Stimulated activated CD8-positive, alpha-beta memory T cell treated with anti-CD3 and anti-CD28 coated beads, Interleukin-12 subunit alpha, Interleukin-12 subunit beta, amount 100 ng/mL, for 24 hours (primary cell): ENCODE measurements around the gene SPINT2.

Experiments
- DNase-seq: peaks from one replicate; pipeline ENCODE4 v3.0.0-alpha.2; 2020; ENCODE audit errors: extremely low read depth

The SPINT2 gene

GRCh38 chr19:38267761-38268483 is 3.5 kb downstream of the SPINT2 start:
- DNase-seq = no peak

DNA sequence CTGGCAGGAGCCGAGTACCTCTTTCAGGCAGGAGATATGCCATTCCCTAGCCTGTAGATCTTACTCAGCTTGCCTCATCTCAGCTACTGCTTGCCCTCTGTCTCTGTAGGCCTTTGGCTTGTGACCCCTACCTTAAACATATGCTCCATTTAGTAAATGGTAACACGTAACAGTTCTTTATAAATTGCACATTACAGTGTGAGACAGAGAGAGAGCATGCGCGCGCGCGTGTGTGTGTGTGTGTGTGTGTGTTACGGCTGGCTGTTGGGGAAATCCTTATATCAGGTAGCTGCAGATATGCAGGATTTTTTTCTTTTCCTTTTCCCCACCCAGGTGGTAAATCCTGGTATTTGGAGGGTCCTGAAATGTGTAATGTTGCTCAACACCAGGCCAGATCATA is 4.2 kb downstream of the SPINT2 start:
- DNase-seq = no peak

DNA sequence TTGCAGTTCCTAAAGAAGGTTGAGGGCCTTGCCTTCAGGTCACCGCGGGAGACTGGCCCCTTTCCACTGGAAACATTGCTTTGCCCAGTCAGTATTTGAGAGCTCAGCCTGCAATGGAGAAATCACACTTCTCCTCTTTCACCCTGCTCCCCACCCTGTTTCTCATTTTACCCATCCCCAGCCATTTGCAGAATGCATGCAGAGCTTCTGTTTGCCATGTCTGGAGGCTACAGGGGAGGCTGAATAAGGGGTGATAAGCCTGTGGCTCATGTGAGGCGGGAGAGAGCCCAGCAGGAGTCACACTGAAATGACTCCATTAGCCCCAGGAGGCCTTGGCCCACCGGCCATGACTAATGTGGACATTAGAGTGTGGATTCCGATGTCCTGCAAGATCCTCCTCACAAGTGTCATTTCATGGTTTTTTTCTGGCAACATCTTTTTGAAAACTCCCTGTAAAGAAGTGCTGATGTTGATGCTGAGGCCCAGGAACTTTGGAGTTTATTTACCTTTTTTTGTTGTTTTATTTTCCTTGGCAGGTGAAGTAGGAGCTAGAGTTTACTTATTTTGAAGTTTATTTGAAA is 6.3 kb downstream of the SPINT2 start:
- no peak for DNase-seq

DNA sequence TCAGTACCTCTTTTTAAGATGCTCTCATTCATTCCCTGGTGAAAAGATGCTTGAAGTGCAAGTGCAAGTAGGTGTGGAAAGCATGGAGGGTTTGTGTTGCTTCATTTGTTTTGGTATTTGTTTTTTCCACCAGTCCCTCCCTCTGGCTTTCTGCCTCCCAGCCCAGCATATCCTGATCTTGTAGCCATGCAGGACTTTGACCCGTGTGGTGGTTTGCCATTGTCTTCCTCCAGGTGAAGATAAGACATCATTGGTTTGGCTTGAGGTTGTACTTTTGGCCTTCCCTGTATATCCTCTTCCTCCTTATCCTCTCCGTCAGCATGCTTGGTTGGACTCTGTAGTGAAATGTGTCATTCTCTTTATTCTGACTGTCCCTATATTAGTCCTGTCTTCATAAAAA is 9.1 kb downstream of the SPINT2 start:
- DNase-seq = no peak

- DNase-seq = no peak
Observed at GRCh38 chr19:38274739-38275138, 10.4 kb downstream of the SPINT2 start.

GRCh38 chr19:38276942-38277517 is 12.7 kb downstream of the SPINT2 start:
- DNase-seq = no peak

DNA sequence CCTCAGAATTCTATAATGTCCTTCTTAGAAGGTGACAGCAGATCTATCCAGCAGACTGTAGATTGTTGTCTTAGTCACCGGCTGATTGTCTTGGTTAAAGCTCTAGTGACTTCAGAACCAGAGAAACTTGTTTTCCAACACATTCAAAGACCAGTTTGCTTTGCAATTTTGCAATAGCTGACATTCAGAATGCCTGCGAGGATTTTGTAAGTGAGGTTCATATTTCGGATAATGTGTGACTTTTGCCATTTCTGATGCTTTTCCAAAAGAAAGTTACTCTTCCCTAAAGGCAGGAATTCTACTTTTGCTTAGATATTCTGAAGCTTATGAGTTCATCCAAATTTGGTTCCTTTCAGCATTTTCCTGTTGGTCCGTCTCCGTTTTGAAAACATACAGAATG is 13.2 kb downstream of the SPINT2 start:
- no peak for DNase-seq

GRCh38 chr19:38277969-38278680 is 13.8 kb downstream of the SPINT2 start:
- no peak for DNase-seq

DNA sequence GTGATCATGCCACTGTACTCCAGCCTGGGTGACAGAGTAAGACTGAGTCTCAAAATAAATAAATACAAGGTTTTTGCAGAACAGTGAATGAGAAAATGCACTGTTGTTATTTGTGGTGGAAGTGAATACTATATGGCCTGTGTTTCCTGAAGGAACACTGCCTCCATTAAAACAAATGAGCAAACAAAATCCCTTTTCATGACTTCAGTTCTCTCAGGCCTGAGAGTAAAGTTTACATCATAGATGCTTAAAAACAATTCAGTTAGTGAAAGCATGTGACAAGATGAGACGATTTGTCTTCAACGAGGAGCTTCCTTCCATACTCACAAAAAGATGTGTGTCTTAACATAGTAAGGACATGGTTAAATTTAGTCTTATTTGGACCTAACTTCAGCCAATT is 14.4 kb downstream of the SPINT2 start:
- no peak for DNase-seq

DNA sequence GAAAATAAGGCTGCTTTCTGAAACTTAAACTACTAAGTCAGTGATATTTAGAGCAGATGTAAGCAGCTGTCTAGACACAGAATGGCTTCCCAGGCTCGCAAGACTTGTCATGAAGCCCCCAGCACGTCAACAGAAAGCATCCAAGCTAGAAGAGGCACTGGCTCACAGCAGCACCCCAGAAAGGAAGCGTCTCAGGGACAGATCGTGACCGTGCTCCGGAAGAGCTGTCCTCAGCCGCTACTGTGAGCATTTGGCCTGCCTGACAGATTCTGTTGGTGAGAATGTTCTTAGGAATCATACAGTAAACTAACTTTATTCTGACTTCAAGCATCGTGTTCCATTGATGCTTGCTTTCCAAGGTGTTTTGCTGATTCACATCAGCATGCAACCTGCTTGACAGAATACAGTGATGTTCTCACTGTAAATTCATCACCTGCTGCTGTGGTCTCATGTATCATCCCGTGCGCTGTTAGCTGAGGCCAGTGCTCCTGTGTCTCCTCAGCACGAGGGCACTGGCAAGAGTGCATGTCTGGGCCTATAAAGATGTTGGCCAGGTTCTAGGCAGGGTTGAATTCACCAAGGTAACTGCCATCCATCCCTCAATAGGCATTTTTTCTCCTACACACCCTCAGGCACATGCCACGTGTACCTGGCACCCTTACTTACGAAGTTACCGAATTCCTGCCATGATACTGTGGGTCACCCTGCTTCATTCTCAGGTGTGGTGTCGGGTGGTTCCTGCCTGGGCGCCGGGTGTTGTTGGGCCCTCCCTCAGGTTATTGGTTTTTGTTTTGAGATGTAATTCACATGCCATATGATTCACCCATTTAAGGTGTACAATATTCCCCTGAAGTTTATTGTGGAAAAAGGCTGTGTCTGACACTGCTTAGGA is 15.9 kb downstream of the SPINT2 start:
- no peak for DNase-seq

GRCh38 chr19:38281811-38282566 is 17.6 kb downstream of the SPINT2 start:
- DNase-seq = no peak

GRCh38 chr19:38283271-38283670 is 18.9 kb downstream of the SPINT2 start:
- DNase-seq = no peak

- DNase-seq = no peak
Observed at GRCh38 chr19:38284422-38284821, 20.0 kb downstream of the SPINT2 start.

GRCh38 chr19:38285567-38285966 is 21.2 kb downstream of the SPINT2 start:
- no peak for DNase-seq

- DNase-seq = no peak
Observed at GRCh38 chr19:38287604-38288003, 23.2 kb downstream of the SPINT2 start.

DNA sequence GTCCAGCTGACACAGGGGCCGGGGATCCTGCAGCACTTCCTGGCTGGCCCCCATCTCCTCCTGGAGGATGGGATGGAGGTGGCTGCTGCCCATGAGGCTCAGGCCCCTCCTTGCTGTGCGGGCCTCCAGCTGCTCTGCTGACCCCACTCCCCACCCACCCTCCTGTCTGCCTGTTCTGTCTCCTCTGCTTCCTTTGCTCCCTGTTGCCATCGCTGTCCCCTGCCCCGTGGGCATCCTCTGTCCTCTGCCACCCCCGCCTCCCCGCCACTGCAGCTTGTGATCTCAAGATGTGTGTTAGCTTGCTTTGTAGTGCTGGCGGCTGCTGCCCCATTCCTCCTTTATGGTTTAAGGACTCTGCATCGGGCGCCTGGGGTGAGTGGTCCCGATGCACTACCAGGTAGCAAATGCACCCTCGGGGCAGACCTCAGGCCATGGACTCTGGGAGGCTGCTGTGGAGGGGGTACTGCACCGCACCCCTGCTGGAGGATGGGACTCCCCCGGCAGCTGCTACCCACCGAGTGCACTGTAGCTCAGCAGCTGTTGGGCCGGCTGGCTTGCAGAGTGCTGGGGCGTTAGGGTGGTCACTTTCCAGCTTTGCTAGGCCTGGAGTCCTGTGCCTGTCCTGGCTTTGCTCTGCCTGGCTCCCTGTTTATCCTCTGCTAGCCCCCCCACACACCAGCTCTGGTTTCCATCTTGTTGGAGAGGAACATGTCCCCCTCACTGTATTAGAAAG is 23.9 kb downstream of the SPINT2 start:
- no peak for DNase-seq

DNA sequence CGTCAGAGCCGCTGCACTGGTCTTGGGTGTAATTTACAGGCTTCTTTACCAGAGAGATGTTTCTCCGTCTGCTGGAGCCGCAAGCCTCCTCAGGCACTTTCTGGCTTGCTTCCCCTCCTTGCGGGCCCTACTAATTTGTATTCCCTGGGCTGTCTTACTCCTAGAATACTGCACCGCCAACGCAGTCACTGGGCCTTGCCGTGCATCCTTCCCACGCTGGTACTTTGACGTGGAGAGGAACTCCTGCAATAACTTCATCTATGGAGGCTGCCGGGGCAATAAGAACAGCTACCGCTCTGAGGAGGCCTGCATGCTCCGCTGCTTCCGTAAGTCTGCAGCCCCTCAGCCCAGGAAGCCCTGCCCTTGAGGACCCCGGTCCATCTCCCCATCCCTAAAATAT is 25.6 kb downstream of the SPINT2 start:
- no peak for DNase-seq

GRCh38 chr19:38290631-38291147 is 26.3 kb downstream of the SPINT2 start:
- no peak for DNase-seq

DNA sequence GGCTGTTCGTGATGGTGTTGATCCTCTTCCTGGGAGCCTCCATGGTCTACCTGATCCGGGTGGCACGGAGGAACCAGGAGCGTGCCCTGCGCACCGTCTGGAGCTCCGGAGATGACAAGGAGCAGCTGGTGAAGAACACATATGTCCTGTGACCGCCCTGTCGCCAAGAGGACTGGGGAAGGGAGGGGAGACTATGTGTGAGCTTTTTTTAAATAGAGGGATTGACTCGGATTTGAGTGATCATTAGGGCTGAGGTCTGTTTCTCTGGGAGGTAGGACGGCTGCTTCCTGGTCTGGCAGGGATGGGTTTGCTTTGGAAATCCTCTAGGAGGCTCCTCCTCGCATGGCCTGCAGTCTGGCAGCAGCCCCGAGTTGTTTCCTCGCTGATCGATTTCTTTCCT is 27.5 kb downstream of the SPINT2 start:
- DNase-seq = no peak

DNA sequence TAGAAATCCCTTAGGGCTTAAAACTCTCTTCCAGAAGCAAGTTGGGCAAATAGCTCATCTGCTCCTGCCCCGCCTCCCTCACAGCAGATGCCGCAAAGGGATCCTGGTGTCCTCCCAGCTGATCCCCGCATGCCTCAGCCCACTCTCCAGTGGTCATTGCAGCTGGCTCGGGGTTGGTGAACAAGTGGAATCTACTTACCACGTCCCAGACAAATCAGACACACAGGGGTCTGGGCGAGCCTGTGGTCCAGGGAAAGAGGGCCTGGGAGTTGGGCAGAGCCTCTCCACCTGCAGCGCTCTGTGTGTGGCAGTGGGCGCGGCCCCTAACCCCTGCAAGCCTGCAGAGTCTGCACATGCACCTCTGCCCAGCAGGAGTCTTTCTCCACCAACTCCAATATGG is 28.9 kb downstream of the SPINT2 start:
- no peak for DNase-seq
